AG04449 (cell line): ENCODE results near the gene EMC7.
"Not testable (repeated sequence)": the region's sequence is repeated elsewhere in the genome, so short reads cannot be mapped to it uniquely, and the experiment has no call there.

Experiments used
- CTCF ChIA-PET: fragments of 350-600 bp; formaldehyde crosslinking; extraction: SDS; loops from one replicate; lab custom pipeline; 2021; ENCODE audit warnings: antibody characterized with exemption; lab: Yijun Ruan, JAX
- POLR2A ChIA-PET: fragments of 400-600, 350-600 bp; formaldehyde crosslinking; extraction: SDS; loops from one replicate; lab custom pipeline; 2020; ENCODE audit warnings: antibody characterized with exemption, inconsistent platforms; lab: Yijun Ruan, JAX
- DNase-seq: peaks from one replicate; pipeline ENCODE4 v3.0.0-alpha.2; 2010; ENCODE audit warnings: low read depth, low spot score
- H3K4me3 ChIP-seq: 2 replicates; pipeline ENCODE4 v1.5.1; 2011; ENCODE audit warnings: low read depth, mild to moderate bottlenecking, control low read depth, low read length
- CTCF ChIP-seq: IDR thresholded peaks from one replicate; pipeline ENCODE4 v1.5.1; 2011; ENCODE audit warnings: mild to moderate bottlenecking, moderate library complexity, low read length, control low read depth, inconsistent platforms; ENCODE audit not compliant: insufficient read depth; ENCODE audit errors: missing control alignments

The EMC7 gene

GRCh38 chr15:34059946-34060345 is 41.7 kb downstream of the EMC7 start:
- no peak for TF ChIP-seq CTCF
- CTCF ChIA-PET, result interaction anchor here (1.5 to 9.0 kb wide), 8 partner anchors 11 to 528 kb away, joined by 3 to 101 read pairs (median 12); partner anchors contain the start of genes KATNBL1 and LPCAT4
- no peak for DNase-seq
- POLR2A ChIA-PET, result no interaction called here
- no peak overlapping the region for H3K4me3 ChIP-seq

GRCh38 chr15:34059476-34059875 is 42.2 kb downstream of the EMC7 start:
- TF ChIP-seq CTCF, result no peak
- no peak for DNase-seq
- no peak overlapping the region for H3K4me3 ChIP-seq
- ChIA-PET POLR2A (no interaction called here), CTCF (interaction anchor here (1.5 to 9.0 kb wide), 7 partner anchors 11 to 528 kb away, joined by 3 to 101 read pairs (median 12); partner anchors contain the start of genes KATNBL1 and LPCAT4)

- no peak for TF ChIP-seq CTCF
- POLR2A ChIA-PET, result interaction anchor here (1.4 to 1.5 kb wide), 2 partner anchors 9 to 72 kb away, joined by 4 to 5 read pairs; no protein-coding TSS in a partner anchor
- DNase-seq, result no peak
- H3K4me3 ChIP-seq, result no peak overlapping the region
- CTCF ChIA-PET, result interaction anchor here (1.4 to 2.0 kb wide), 3 partner anchors 9 to 319 kb away, joined by 3 to 6 read pairs (median 5); no protein-coding TSS in a partner anchor
These were observed 44.8 kb downstream of the EMC7 start for GRCh38 chr15:34056911-34057310.

- ChIA-PET CTCF (interaction anchor here (1.2 to 1.4 kb wide), 3 partner anchors 10 to 318 kb away, joined by 3 to 5 read pairs (median 3); partner anchors contain the start of gene LPCAT4), POLR2A (interaction anchor here (1.3 to 1.4 kb wide), 2 partner anchors 9 to 71 kb away, joined by 4 read pairs; no protein-coding TSS in a partner anchor)
- TF ChIP-seq CTCF, result no peak
- DNase-seq, result peak; percentile 71
- H3K4me3 ChIP-seq, result no peak overlapping the region
These were observed 45.6 kb downstream of the EMC7 start for GRCh38 chr15:34055868-34056595.

- ChIA-PET POLR2A (no interaction called here), CTCF (no interaction called here)
- no peak for DNase-seq
- no peak overlapping the region for H3K4me3 ChIP-seq
- no peak for TF ChIP-seq CTCF
These were observed 47.5 kb downstream of the EMC7 start for GRCh38 chr15:34054081-34054707.

GRCh38 chr15:34050385-34050784 is 51.3 kb downstream of the EMC7 start:
- CTCF ChIA-PET, H3K4me3 ChIP-seq, DNase-seq, POLR2A ChIA-PET: not testable (repeated sequence)
